Measurements from ENCODE around the gene HTT. TPM values are rescaled to one million over a fixed set of nuclear protein-coding genes. Genes with fewer than 3 reads are reported as not detected.

The HTT gene
- total and polyA plus RNA-seq, 2 of the 8 experiments (the other 6 are each of a cell fraction or from before 2014, with no cell fraction given), result 24.0 to 71.0 TPM

DNA sequence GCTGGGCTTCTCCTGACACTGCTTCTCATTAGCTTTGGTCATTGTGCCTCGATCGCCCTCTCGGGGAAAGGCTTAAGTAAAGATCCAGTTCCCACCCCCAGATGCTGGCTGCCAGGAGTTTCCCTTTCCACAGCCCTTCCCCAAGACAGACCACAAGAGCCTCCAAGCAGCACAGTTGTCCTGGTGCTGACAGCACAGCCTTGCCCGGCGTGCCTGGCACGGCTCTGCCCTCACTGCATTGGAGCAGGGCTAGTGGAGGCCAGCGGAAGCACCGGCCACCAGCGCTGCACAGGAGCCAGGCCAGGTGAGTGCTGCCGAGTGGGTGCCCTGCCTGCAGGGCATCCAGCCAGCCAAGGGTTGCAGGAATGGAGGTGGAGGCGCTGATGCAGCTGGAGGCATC lies 164.8 kb downstream of the HTT start:
- FAIRE-seq (no peak), DNase-seq (ENCODE audit: low read depth in 1 of 2, low spot score in 2 of 2) (no peak)
- Histone ChIP-seq H3K36me3 (ENCODE audit: control insufficient read depth in 2 of 4, insufficient read depth in 4 of 4, low read length in 3 of 4) (peaks cover 2 to 39% (median 19%) of the 10 kb centered on the region in 4 experiments; a peak in 6 of 8 replicates), H3K9me3 (ENCODE audit: insufficient read depth in 2 of 2, low read depth in 1 of 2, low read length in 1 of 2) (no peaks in the 10 kb centered on the region), H3K4ac (replicated peaks; ENCODE audit: insufficient read length, low read depth, low read length) (no peak overlapping the region), H3K27ac (ENCODE audit: low read depth, low read length) (no peak overlapping the region), H3K9ac (replicated peaks in 1 of 4; ENCODE audit: extremely low read depth in 1 of 4, low read depth in 3 of 4, low read length in 3 of 4) (no peak overlapping the region), H2BK20ac (ENCODE audit: low read length) (no peak overlapping the region), H3K18ac (ENCODE audit: extremely low read depth, low read length) (no peak overlapping the region), H2AFZ (ENCODE audit: low read length) (no peak overlapping the region), H3K14ac (ENCODE audit: insufficient read length) (no peak overlapping the region), H3K23me2 (ENCODE audit: low read depth, low read length) (no peaks in the 10 kb centered on the region), H3K79me2 (ENCODE audit: control insufficient read depth in 1 of 2, insufficient read depth in 2 of 2, low read length in 2 of 2) (no peaks in the 10 kb centered on the region), H3K27me3 (replicated peaks in 1 of 4; ENCODE audit: control insufficient read depth in 3 of 4, extremely low read depth in 1 of 4, insufficient read depth in 3 of 4, low read length in 3 of 4) (peaks cover 8 to 52% (median 31%) of the 10 kb centered on the region in 4 experiments), H4K8ac (ENCODE audit: extremely low read depth, insufficient read depth, low read length) (no peak overlapping the region; the same call in 1 of the 2 replicates), H2BK5ac (ENCODE audit: low read depth, low read length) (no peak overlapping the region), H2BK15ac (ENCODE audit: low read length) (no peak overlapping the region), H4K5ac (ENCODE audit: insufficient read length, low read depth, low read length) (no peak overlapping the region), H4K20me1 (replicated peaks in 1 of 2; ENCODE audit: control insufficient read depth in 1 of 2, insufficient read depth in 2 of 2, low read length in 2 of 2) (peaks cover 38 to 57% of the 10 kb centered on the region in 2 experiments), H3K56ac (replicated peaks; ENCODE audit: insufficient read length, low read depth, low read length) (no peak overlapping the region), H3K23ac (ENCODE audit: insufficient read length) (no peak overlapping the region), H3K4me1 (replicated peaks in 1 of 4; ENCODE audit: control insufficient read depth in 3 of 4, insufficient read depth in 4 of 4, low read length in 3 of 4) (peaks cover 0 to 24% (median 13%) of the 10 kb centered on the region in 4 experiments; a peak in 6 of 7 replicates), H2BK120ac (replicated peaks; ENCODE audit: low read depth, low read length) (no peak overlapping the region), H2BK12ac (ENCODE audit: low read depth, low read length) (no peak overlapping the region), H3K4me2 (ENCODE audit: insufficient read depth in 1 of 2, low read depth in 2 of 2, low read length in 2 of 2) (no peak overlapping the region), H3K79me1 (ENCODE audit: low read depth, low read length) (no peaks in the 10 kb centered on the region; the same call in 1 of the 2 replicates), H3K4me3 (ENCODE audit: extremely low read depth in 1 of 4, insufficient read depth in 2 of 4, low read depth in 3 of 4, low read length in 4 of 4) (no peak overlapping the region), H2AK5ac (ENCODE audit: low read depth, low read length) (no peak overlapping the region), H4K91ac (replicated peaks; ENCODE audit: insufficient read length, low read length) (no peak overlapping the region)
- ChIA-PET CTCF (ENCODE audit: partially characterized antibody) (interaction anchor here (1.3 to 1.7 kb wide), 2 partner anchors 79 to 205 kb away, joined by 3 to 4 read pairs; no protein-coding TSS in a partner anchor), POLR2A (ENCODE audit: partially characterized antibody) (no interaction called here)
- 88% methylated on average over 10 of the region's 11 CpGs; no CpG with 5 or more reads in 1 of the 2 experiments for WGBS, 2 experiments (ENCODE audit: extremely low coverage in 1 of 2, insufficient coverage in 1 of 2, insufficient read length in 1 of 2, insufficient replicate concordance in 2 of 2, low coverage in 1 of 2, low lambda C conversion rate in 2 of 2, missing lambda C conversion rate in 1 of 2)
- TF ChIP-seq SP4 (IDR thresholded peaks at IDR 0.05; ENCODE audit: low read length) (no peak), POU5F1 (IDR thresholded peaks at IDR 0.05; ENCODE audit: low read depth, low read length) (no peak), RXRA (IDR thresholded peaks at IDR 0.05; ENCODE audit: insufficient read depth, low read depth, low read length) (no peak), YY1 (IDR thresholded peaks at IDR 0.05; ENCODE audit: low read depth, low read length) (no peak), CEBPB (IDR thresholded peaks at IDR 0.05; ENCODE audit: low read depth, low read length) (no peak), NRF1 (IDR thresholded peaks at IDR 0.05; ENCODE audit: low read depth, low read length) (no peak), JUND (IDR thresholded peaks at IDR 0.05; ENCODE audit: low read length) (no peak)
